IPS DF 4.7 (cell line): ENCODE results near the gene UNC93A.

Source experiments
- DNase-seq: peaks from one replicate; pipeline ENCODE4 v3.0.0-alpha.2; 2013; ENCODE audit warnings: low spot score; ENCODE audit errors: extremely low read depth

Gene UNC93A

GRCh38 chr6:167293088-167293589, 2.0 kb downstream of the UNC93A start:
- DNase-seq: no peak

- no peak for DNase-seq
These were observed 2.5 kb downstream of the UNC93A start for GRCh38 chr6:167293590-167294091.

GRCh38 chr6:167294241-167294640, 3.1 kb downstream of the UNC93A start:
- no peak for DNase-seq

GRCh38 chr6:167294651-167295494, 3.8 kb downstream of the UNC93A start:
- no peak for DNase-seq

- no peak for DNase-seq
These were observed 4.6 kb downstream of the UNC93A start for GRCh38 chr6:167295495-167296292.

GRCh38 chr6:167296293-167296690, 5.2 kb downstream of the UNC93A start:
- DNase-seq: no peak

- no peak for DNase-seq
These were observed 5.8 kb downstream of the UNC93A start for GRCh38 chr6:167296902-167297301.

- DNase-seq: no peak
These were observed 7.0 kb downstream of the UNC93A start for GRCh38 chr6:167298127-167298526.

- no peak for DNase-seq
These were observed 8.7 kb downstream of the UNC93A start for GRCh38 chr6:167299641-167300308.

GRCh38 chr6:167300902-167301777, 10.0 kb downstream of the UNC93A start:
- DNase-seq: no peak

- no peak for DNase-seq
These were observed 11.0 kb downstream of the UNC93A start for GRCh38 chr6:167302074-167302473.

GRCh38 chr6:167302796-167303195, 11.7 kb downstream of the UNC93A start:
- DNase-seq: no peak

- DNase-seq: no peak
These were observed 12.8 kb downstream of the UNC93A start for GRCh38 chr6:167303675-167304625.

- no peak for DNase-seq
These were observed 13.8 kb downstream of the UNC93A start for GRCh38 chr6:167304912-167305311.

- DNase-seq: no peak
These were observed 14.7 kb downstream of the UNC93A start for GRCh38 chr6:167305796-167306195.

GRCh38 chr6:167306401-167306998, 15.4 kb downstream of the UNC93A start:
- no peak for DNase-seq

GRCh38 chr6:167307342-167307955, 16.3 kb downstream of the UNC93A start:
- DNase-seq: no peak

- no peak for DNase-seq
These were observed 17.1 kb downstream of the UNC93A start for GRCh38 chr6:167308207-167308606.
